Body of pancreas (tissue), 4 donors: ENCODE measurements around the gene TBATA. TPM values are rescaled to one million over a fixed set of nuclear protein-coding genes. Genes with fewer than 3 reads are reported as not detected.

Experiments used
- ATAC-seq: fragments of 150-250 bp; one replicate; pipeline ENCODE4 v1.9.1; 2016
- DNase-seq, 4 donors: peaks; one replicate each; pipeline ENCODE4 v3.0.0-alpha.2; 2019
- H3K27ac ChIP-seq, 4 donors: fragments of 200-600 bp; sonication (generic); 1 replicate in 3 of 4; 2 replicates in 1 of 4; pipeline versions ENCODE4 v1.5.1 to v1.6.1; 2016 to 2019; ENCODE audit warnings: mild to moderate bottlenecking in 1 of 4, mixed read lengths in 1 of 4, moderate library complexity in 1 of 4
- H3K27me3 ChIP-seq, 2 donors: fragments of 200-600 bp; sonication (generic); one replicate each; pipeline ENCODE4 v1.6.0; 2016; ENCODE audit warnings: mild to moderate bottlenecking in 1 of 2
- H3K36me3 ChIP-seq, 2 donors: fragments of 200-600 bp; sonication (generic); replicated peaks in 1 of 2; 2 replicates each; pipeline ENCODE4 v1.5.1; 2016; ENCODE audit warnings: low read depth in 2 of 2; ENCODE audit not compliant: insufficient read depth in 1 of 2
- H3K4me1 ChIP-seq: fragments of 200-600 bp; sonication (generic); one replicate; pipeline ENCODE4 v1.6.0; 2016
- H3K4me3 ChIP-seq, 2 donors: fragments of 200-600 bp; sonication (generic); 1 replicate in 1 of 2; 2 replicates in 1 of 2; pipeline ENCODE4 v1.5.1; 2016 to 2019
- H3K9me3 ChIP-seq, 3 donors: fragments of 200-600 bp; sonication (generic); 1 replicate in 2 of 3; 2 replicates in 1 of 3; pipeline ENCODE4 v1.5.1; 2016
- POLR2A ChIP-seq, 3 donors: fragments of 450-650 bp; IDR thresholded peaks; one replicate each; pipeline ENCODE4 v1.6.1; 2016; ENCODE audit warnings: antibody characterized with exemption in 3 of 3, mild to moderate bottlenecking in 2 of 3
- WGBS, 2 donors: methylation state at CpG; one replicate each; pipeline ENCODE4 v1.1.5; 2017; 5-methylcytosine and 5-hydroxymethylcytosine counted together
- intact Hi-C: fragments of 100-400 bp; cut with DNase I; formaldehyde crosslinking; loops from one replicate; pipeline ENCODE4 v1.15.1; 2023
- small RNA-seq: library from RNA; depleted of rRNA; stranded (forward); fragments of <200 nt; gene quantifications from one replicate; pipeline ENCODE3, GENCODE V24; 2016
- total RNA-seq, 2 donors: library from RNA; depleted of rRNA; stranded (reverse); fragments of >200 nt; gene quantifications; one replicate each; pipeline ENCODE4 v1.1.0, GENCODE V29; 2016
- TF ChIP-seq, protein P1 (sequence below), 7 experiments: fragments of 450-650 bp in 4 of 7; fragments of 200-600 bp in 3 of 7; sonication (generic) in 3 of 7; IDR thresholded peaks; one replicate each; pipeline ENCODE4 v1.5.1; 2016 to 2019; ENCODE audit warnings: antibody characterized with exemption in 7 of 7

Gene TBATA
- total RNA-seq, 2 donors from 2014 or later: not detected

DNA sequence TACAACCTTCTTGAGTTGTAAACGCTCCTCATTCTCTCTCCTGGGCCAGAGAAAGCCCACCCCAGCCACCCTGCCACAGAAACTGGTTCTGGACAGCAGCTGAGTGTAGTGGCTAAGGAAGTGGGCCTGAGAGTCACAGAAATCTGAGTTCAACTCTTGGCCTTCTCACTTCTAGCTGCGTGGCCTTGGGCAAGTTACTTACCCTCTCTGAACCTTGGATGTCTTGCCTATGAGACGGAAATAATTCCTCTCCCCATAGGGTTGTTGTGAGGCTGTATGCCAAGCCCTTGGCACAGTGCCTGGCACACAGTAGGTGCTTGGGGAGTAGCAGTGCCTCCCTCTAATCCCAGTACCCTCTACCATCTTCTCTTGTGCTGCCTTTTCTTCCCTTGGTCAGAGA lies 61.4 kb downstream of the TBATA start:
- WGBS, 2 donors: 86 to 100% methylated on average over 3 of the region's 3 CpGs
- Histone ChIP-seq H3K27me3 (no peaks in the 10 kb centered on the region), H3K4me3 (no peak overlapping the region), H3K9me3 (no peaks in the 10 kb centered on the region), H3K27ac (no peak overlapping the region), H3K4me1 (no peaks in the 10 kb centered on the region), H3K36me3 (no peaks in the 10 kb centered on the region)
- DNase-seq (no peak), ATAC-seq (no peak)
- TF ChIP-seq, protein P1, sequence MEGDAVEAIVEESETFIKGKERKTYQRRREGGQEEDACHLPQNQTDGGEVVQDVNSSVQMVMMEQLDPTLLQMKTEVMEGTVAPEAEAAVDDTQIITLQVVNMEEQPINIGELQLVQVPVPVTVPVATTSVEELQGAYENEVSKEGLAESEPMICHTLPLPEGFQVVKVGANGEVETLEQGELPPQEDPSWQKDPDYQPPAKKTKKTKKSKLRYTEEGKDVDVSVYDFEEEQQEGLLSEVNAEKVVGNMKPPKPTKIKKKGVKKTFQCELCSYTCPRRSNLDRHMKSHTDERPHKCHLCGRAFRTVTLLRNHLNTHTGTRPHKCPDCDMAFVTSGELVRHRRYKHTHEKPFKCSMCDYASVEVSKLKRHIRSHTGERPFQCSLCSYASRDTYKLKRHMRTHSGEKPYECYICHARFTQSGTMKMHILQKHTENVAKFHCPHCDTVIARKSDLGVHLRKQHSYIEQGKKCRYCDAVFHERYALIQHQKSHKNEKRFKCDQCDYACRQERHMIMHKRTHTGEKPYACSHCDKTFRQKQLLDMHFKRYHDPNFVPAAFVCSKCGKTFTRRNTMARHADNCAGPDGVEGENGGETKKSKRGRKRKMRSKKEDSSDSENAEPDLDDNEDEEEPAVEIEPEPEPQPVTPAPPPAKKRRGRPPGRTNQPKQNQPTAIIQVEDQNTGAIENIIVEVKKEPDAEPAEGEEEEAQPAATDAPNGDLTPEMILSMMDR (IDR thresholded peaks at IDR 0.05): no peak
- no peak for TF ChIP-seq POLR2A (IDR thresholded peaks at IDR 0.05)
- intact Hi-C loops: no loop called here

DNA sequence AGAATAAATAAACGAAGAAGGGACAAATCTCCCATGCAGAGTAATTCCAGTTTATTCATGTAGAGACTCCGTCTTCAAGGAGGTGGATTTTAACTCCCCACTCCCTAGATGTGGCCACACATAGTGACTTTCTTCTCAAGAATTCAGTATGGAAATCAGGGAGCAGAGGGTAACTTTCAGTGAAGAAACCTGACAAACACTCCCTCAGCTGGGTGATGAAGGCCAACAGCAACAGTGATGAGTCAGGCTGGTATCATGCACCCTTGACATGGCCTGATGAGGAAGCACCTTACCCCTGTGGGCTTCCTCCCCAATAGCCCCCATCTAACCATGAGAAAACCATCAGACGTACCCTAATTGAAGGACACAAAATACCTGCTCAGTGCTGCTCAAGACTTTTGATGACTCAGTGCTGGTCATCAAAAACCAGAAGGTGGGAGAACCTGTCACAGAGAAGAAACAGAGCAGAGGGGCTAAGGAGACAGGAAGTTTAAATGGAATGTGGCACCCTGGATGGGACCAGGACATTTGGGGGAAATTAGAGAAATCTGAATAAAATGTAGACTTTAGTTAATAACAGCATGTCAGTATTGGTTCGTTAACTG lies 62.3 kb downstream of the TBATA start:
- DNase-seq: no peak
- 72 to 74% methylated on average over 4 of the region's 4 CpGs for WGBS, 2 donors

More for the DNA sequence above, 62.3 kb downstream of the TBATA start:
- intact Hi-C loops: no loop called here
- no peaks in the 10 kb centered on the region for H3K4me1 ChIP-seq
- H3K27me3 ChIP-seq: no peaks in the 10 kb centered on the region
- no peak for ATAC-seq
- H3K36me3 ChIP-seq: no peaks in the 10 kb centered on the region
- H3K9me3 ChIP-seq: no peaks in the 10 kb centered on the region
- TF ChIP-seq POLR2A (IDR thresholded peaks at IDR 0.05): no peak
- TF ChIP-seq, protein P1 (IDR thresholded peaks at IDR 0.05): no peak
- no peak overlapping the region for H3K27ac ChIP-seq
- H3K4me3 ChIP-seq: no peak overlapping the region

Small RNA genes lying within 50 kb of the gene (small RNA-seq; reads per million reads assigned to genes)
- gene RPS26P40: not detected

Other genes starting within 250 kb of the TBATA start
- 1 to 10 TPM; 2.1 to 6.3 TPM for gene PRF1, start 182.6 kb downstream of the TBATA start, total RNA-seq
- gene ADAMTS14, start 112.9 kb downstream of the TBATA start, total RNA-seq: under 1 TPM in 1 of 2 donors, not detected in 1; 0.33 TPM
- 10 to 100 TPM; 36.3 to 43.8 TPM for gene SGPL1, start 30.6 kb upstream of the TBATA start, total RNA-seq
- gene PCBD1, start 103.2 kb upstream of the TBATA start, total RNA-seq: 10 to 100 TPM; 40.5 to 67.7 TPM